H9 (cell line): ENCODE results near the gene GCK. TPM values are rescaled to one million over a fixed set of nuclear protein-coding genes. Genes with fewer than 3 reads are reported as not detected.

Experiments used
- DNase-seq: peaks from one replicate; pipeline ENCODE4 v3.0.0-alpha.2; 2017
- H2AFZ ChIP-seq: one replicate; pipeline ENCODE4 v1.6.1; 2013; ENCODE audit warnings: mild to moderate bottlenecking, low read length, control low read depth, moderate library complexity
- H2AK5ac ChIP-seq: 2 replicates; pipeline ENCODE4 v1.6.1; 2013; ENCODE audit warnings: low read length, control low read depth, mixed read lengths; ENCODE audit not compliant: insufficient read length
- H2BK120ac ChIP-seq: one replicate; pipeline ENCODE4 v1.6.1; 2013; ENCODE audit warnings: low read depth, mild to moderate bottlenecking, low read length, control low read depth, inconsistent platforms; ENCODE audit not compliant: poor library complexity, severe bottlenecking
- H2BK12ac ChIP-seq: 2 replicates; pipeline ENCODE4 v1.6.1; 2013; ENCODE audit warnings: low read length, control low read depth, mixed read lengths, low read depth; ENCODE audit not compliant: insufficient read length
- H2BK15ac ChIP-seq: 2 replicates; pipeline ENCODE4 v1.6.1; 2013; ENCODE audit warnings: low read depth, low read length, control low read depth
- H2BK20ac ChIP-seq: one replicate; pipeline ENCODE4 v1.6.1; 2013; ENCODE audit warnings: low read depth, mild to moderate bottlenecking, low read length, control low read depth, inconsistent platforms; ENCODE audit not compliant: poor library complexity, severe bottlenecking
- H2BK5ac ChIP-seq: 2 replicates; pipeline ENCODE4 v1.6.1; 2013; ENCODE audit warnings: low read length, control low read depth, mixed read lengths; ENCODE audit not compliant: insufficient read length
- H3K14ac ChIP-seq: 2 replicates; pipeline ENCODE4 v1.6.1; 2013; ENCODE audit warnings: low read length, control low read depth; ENCODE audit not compliant: insufficient read depth
- H3K18ac ChIP-seq: 2 replicates; pipeline ENCODE4 v1.6.1; 2013; ENCODE audit warnings: low read depth, mild to moderate bottlenecking, mixed read lengths, low read length, control low read depth; ENCODE audit not compliant: insufficient read length
- H3K23ac ChIP-seq: 2 replicates; pipeline ENCODE4 v1.6.1; 2013; ENCODE audit warnings: low read length, control low read depth, mixed read lengths, low read depth; ENCODE audit not compliant: insufficient read length
- H3K23me2 ChIP-seq: 2 replicates; pipeline ENCODE4 v1.6.1; 2013; ENCODE audit warnings: low read depth, mild to moderate bottlenecking, mixed read lengths, low read length, control low read depth; ENCODE audit not compliant: insufficient read length, poor library complexity, severe bottlenecking
- H3K27ac ChIP-seq: 2 replicates; pipeline ENCODE4 v1.5.1; 2013; ENCODE audit warnings: low read length, control low read depth, mixed read lengths, low read depth; ENCODE audit not compliant: insufficient read length
- H3K27me3 ChIP-seq: 2 replicates; pipeline ENCODE4 v1.6.1; 2013; ENCODE audit warnings: low read length, control low read depth, inconsistent platforms; ENCODE audit not compliant: insufficient read depth
- H3K4ac ChIP-seq: 2 replicates; pipeline ENCODE4 v1.6.1; 2013; ENCODE audit warnings: low read depth, mild to moderate bottlenecking, control low read depth, inconsistent platforms, low read length, moderate library complexity
- H3K4me1 ChIP-seq: 2 replicates; pipeline ENCODE4 v1.6.1; 2013; ENCODE audit warnings: low read length, control low read depth, inconsistent platforms; ENCODE audit not compliant: insufficient read depth
- H3K4me2 ChIP-seq: 2 replicates; pipeline ENCODE4 v1.6.1; 2013; ENCODE audit warnings: low read length, control low read depth, mixed read lengths; ENCODE audit not compliant: insufficient read length, insufficient read depth
- H3K56ac ChIP-seq: 2 replicates; pipeline ENCODE4 v1.6.1; 2013; ENCODE audit warnings: low read depth, mild to moderate bottlenecking, mixed read lengths, low read length, control low read depth; ENCODE audit not compliant: insufficient read length
- H3K79me1 ChIP-seq: 2 replicates; pipeline ENCODE4 v1.6.1; 2013; ENCODE audit warnings: low read depth, mild to moderate bottlenecking, moderate library complexity, low read length, control low read depth, inconsistent platforms; ENCODE audit not compliant: insufficient read depth, poor library complexity, severe bottlenecking
- H3K79me2 ChIP-seq: 2 replicates; pipeline ENCODE4 v1.6.1; 2013; ENCODE audit warnings: low read length, control low read depth, inconsistent platforms; ENCODE audit not compliant: insufficient read depth
- H3K9ac ChIP-seq: 2 replicates; pipeline ENCODE4 v1.6.1; 2013; ENCODE audit warnings: low read length, control low read depth, mixed read lengths; ENCODE audit not compliant: insufficient read length; ENCODE audit errors: extremely low read depth
- H3K9me3 ChIP-seq: one replicate; pipeline ENCODE4 v1.6.1; 2013; ENCODE audit warnings: low read depth, low read length, inconsistent platforms; ENCODE audit not compliant: control insufficient read depth
- H3T11ph ChIP-seq: one replicate; pipeline ENCODE4 v1.6.1; 2013; ENCODE audit warnings: mild to moderate bottlenecking, low read length, control low read depth, inconsistent platforms
- H4K20me1 ChIP-seq: one replicate; pipeline ENCODE4 v1.6.1; 2013; ENCODE audit not compliant: control insufficient read depth, insufficient read length, insufficient read depth
- H4K5ac ChIP-seq: 2 replicates; pipeline ENCODE4 v1.6.1; 2013; ENCODE audit warnings: low read depth, mild to moderate bottlenecking, mixed read lengths, low read length, control low read depth; ENCODE audit not compliant: insufficient read length
- H4K8ac ChIP-seq: replicated peaks from 2 replicates; pipeline ENCODE4 v1.6.1; 2013; ENCODE audit warnings: low read length, control low read depth, mixed read lengths, low read depth; ENCODE audit not compliant: insufficient read length
- H4K91ac ChIP-seq: 2 replicates; pipeline ENCODE4 v1.6.1; 2013; ENCODE audit warnings: low read depth, mild to moderate bottlenecking, moderate library complexity, mixed read lengths, low read length, control low read depth; ENCODE audit not compliant: insufficient read length
- H3K27ac Mint-ChIP-seq, 3 experiments: 2 replicates in 2 of 3; 3 replicates in 1 of 3; pipeline ENCODE4 v1.8.0; 2020 to 2021; ENCODE audit warnings: mixed read lengths in 3 of 3, mild to moderate bottlenecking in 1 of 3, moderate library complexity in 1 of 3
- H3K27me3 Mint-ChIP-seq: 2 replicates; pipeline ENCODE4 v1.8.0; 2021; ENCODE audit warnings: low read depth, mild to moderate bottlenecking, moderate library complexity, mixed read lengths
- H3K36me3 Mint-ChIP-seq, 3 experiments: 2 replicates in 2 of 3; 3 replicates in 1 of 3; pipeline ENCODE4 v1.8.0; 2020 to 2021; ENCODE audit warnings: low read depth in 3 of 3, mixed read lengths in 3 of 3; ENCODE audit not compliant: insufficient read depth in 1 of 3
- H3K4me1 Mint-ChIP-seq, 2 experiments: 2 replicates each; pipeline ENCODE4 v1.8.0; 2020; ENCODE audit warnings: mixed read lengths in 2 of 2
- H3K4me3 Mint-ChIP-seq, 2 experiments: 2 replicates in 1 of 2; 3 replicates in 1 of 2; pipeline ENCODE4 v1.8.0; 2020 to 2021; ENCODE audit warnings: mild to moderate bottlenecking in 2 of 2, mixed read lengths in 2 of 2, moderate library complexity in 1 of 2
- H3K9me3 Mint-ChIP-seq, 2 experiments: 2 replicates in 1 of 2; 3 replicates in 1 of 2; pipeline ENCODE4 v1.8.0; 2020; ENCODE audit warnings: mild to moderate bottlenecking in 2 of 2, mixed read lengths in 2 of 2, moderate library complexity in 1 of 2
- CTCF ChIP-seq: fragments of 200-600 bp; sonication (generic); conservative IDR thresholded peaks from 3 replicates; pipeline ENCODE4 v1.8.0; 2021; ENCODE audit warnings: antibody characterized with exemption, mild to moderate bottlenecking
- WGBS: extraction: QIAGEN DNeasy Blood & Tissue Kit; methylation state at CpG from one replicate; pipeline ENCODE4 v1.1.7; 2013; ENCODE audit warnings: missing lambda C conversion rate, low lambda C conversion rate, mixed read lengths; ENCODE audit not compliant: insufficient read length; ENCODE audit errors: extremely low coverage; 5-methylcytosine and 5-hydroxymethylcytosine counted together
- total RNA-seq: library from RNA; stranded (reverse); gene quantifications from 2 replicates; pipeline ENCODE4 v1.2.1, GENCODE V29; 2021

GCK gene
- total RNA-seq, 1 experiment from 2014 or later = 0.98 TPM

- Histone ChIP-seq H4K8ac (no peak overlapping the region), H4K20me1 (no peaks in the 10 kb centered on the region), H2BK12ac (no peak overlapping the region), H3K9me3 (no peaks in the 10 kb centered on the region), H3K27me3 (no peaks in the 10 kb centered on the region), H3K27ac (no peak overlapping the region), H3T11ph (no peak overlapping the region), H2BK5ac (no peak overlapping the region), H3K79me2 (no peaks in the 10 kb centered on the region), H3K23me2 (no peaks in the 10 kb centered on the region), H3K23ac (no peak overlapping the region), H4K5ac (no peak overlapping the region), H3K18ac (no peak overlapping the region), H2BK120ac (no peak overlapping the region), H3K4me2 (no peak overlapping the region), H2AK5ac (no peak overlapping the region), H3K56ac (no peak overlapping the region), H3K79me1 (no peaks in the 10 kb centered on the region), H2BK15ac (no peak overlapping the region), H3K4ac (no peak overlapping the region), H4K91ac (no peak overlapping the region), H3K4me1 (no peaks in the 10 kb centered on the region), H3K14ac (no peak overlapping the region), H3K9ac (no peak overlapping the region), H2BK20ac (no peak overlapping the region), H2AFZ (no peak overlapping the region)
- Mint-ChIP-seq H3K36me3 (no peaks in the 10 kb centered on the region), H3K9me3 (peaks cover 0 to 2% of the 10 kb centered on the region in 2 experiments; a peak in 1 of 5 replicates), H3K27ac (no peak overlapping the region), H3K4me1 (peaks cover 0 to 2% of the 10 kb centered on the region in 2 experiments; a peak in 2 of 4 replicates), H3K27me3 (peaks cover 29% of the 10 kb centered on the region), H3K4me3 (no peak overlapping the region)
- no peak for TF ChIP-seq CTCF
- no CpG with 5 or more reads among the region's 1 CpG for WGBS
- no peak for DNase-seq
Observed at GRCh38 chr7:44195889-44196288, 6.7 kb upstream of the GCK start.
